Adrenal gland (tissue), 12 donors: ENCODE measurements around the gene HEPN1. TPM values are rescaled to one million over a fixed set of nuclear protein-coding genes. Genes with fewer than 3 reads are reported as not detected.

Source experiments
- DNase-seq, 7 donors: peaks; one replicate each; pipeline ENCODE4 v3.0.0-alpha.2; 2019 to 2020
- H3K27ac ChIP-seq, 5 donors: fragments of 200-600 bp; sonication (generic) in 4 of 5; 1 replicate in 3 of 5; 2 replicates in 2 of 5; pipeline versions ENCODE4 v1.5.1 to v1.8.0; 2016 to 2020; ENCODE audit warnings: mild to moderate bottlenecking in 1 of 5
- H3K27me3 ChIP-seq: fragments of 200-600 bp; 2 replicates; pipeline ENCODE4 v1.8.0; 2021
- H3K36me3 ChIP-seq, 2 donors: fragments of 200-600 bp; replicated peaks in 1 of 2; 1 replicate in 1 of 2; 2 replicates in 1 of 2; pipeline versions ENCODE4 v1.5.1 to v1.8.0; 2018 to 2022
- H3K4me1 ChIP-seq, 2 donors: fragments of 200-600 bp; replicated peaks in 1 of 2; 1 replicate in 1 of 2; 2 replicates in 1 of 2; pipeline versions ENCODE4 v1.5.1 to v1.8.0; 2018 to 2021
- H3K4me3 ChIP-seq, 4 donors: fragments of 200-600 bp; sonication (generic) in 3 of 4; one replicate each; pipeline ENCODE4 v1.5.1; 2016 to 2018
- H3K9me3 ChIP-seq, 3 donors: fragments of 200-600 bp; sonication (generic) in 1 of 3; replicated peaks in 1 of 3; 1 replicate in 2 of 3; 2 replicates in 1 of 3; pipeline versions ENCODE4 v1.5.1 to v1.8.0; 2016 to 2021
- POLR2A ChIP-seq, 2 donors: fragments of 450-650 bp; IDR thresholded peaks; one replicate each; pipeline ENCODE4 v1.6.1; 2017; ENCODE audit warnings: antibody characterized with exemption in 2 of 2, mild to moderate bottlenecking in 2 of 2, moderate library complexity in 1 of 2
- WGBS, 4 donors: extraction: QIAGEN DNeasy Blood & Tissue Kit in 2 of 4; methylation state at CpG; one replicate each; pipeline versions ENCODE4 v1.1.5 to v1.1.7; 2013 to 2017; 5-methylcytosine and 5-hydroxymethylcytosine counted together
- intact Hi-C, 2 donors: fragments of 100-400 bp; cut with DNase I; formaldehyde crosslinking; loops; one replicate each; pipeline versions ENCODE4 v1.14.1 to v1.15.0; 2022 to 2023
- polyA plus RNA-seq, 3 donors: library from polyadenylated mRNA; stranded (reverse); fragments of 200-250 nt in 2 of 3; fragments of 350-450 nt in 1 of 3; fragmentation: Illumina TruSeq in 1 of 3; extraction: RNeasy Lipid Tissue Mini Kit (QIAGEN cat#74804) in 1 of 3; gene quantifications; one replicate each; pipeline ENCODE4 v1.2.3, GENCODE V29; 2013 to 2014
- total RNA-seq, 9 donors: library from RNA; depleted of rRNA in 4 of 9; stranded (reverse); fragments of >200 nt in 4 of 9; fragments of 120-200 nt in 1 of 9; fragmentation: NEBNext Ultra II Directional in 1 of 9; extraction: Animal tissue kit (Norgen Biotek cat#: 25700) in 1 of 9; gene quantifications; one replicate each; pipeline versions ENCODE4 v1.1.0 to v1.2.4, GENCODE V29; 2013 to 2023
- TF ChIP-seq, protein P1 (sequence below), 6 experiments: fragments of 450-650 bp in 4 of 6; fragments of 200-600 bp in 2 of 6; sonication (generic) in 1 of 6; IDR thresholded peaks; 1 replicate in 5 of 6; 2 replicates in 1 of 6; pipeline versions ENCODE4 v1.5.1 to v1.8.0; 2016 to 2021; ENCODE audit warnings: antibody characterized with exemption in 6 of 6, mild to moderate bottlenecking in 2 of 6, moderate library complexity in 1 of 6
- donor health status: healthy with polysubstance abuse.
- donor health status: Bipolar disorder and iron deficiency.
- donor health status: DM: yes; HTN: yes; CAD: no.
- donor health status: DM: no; HTN: no; CAD: no.
- donor health status: DM: no; HTN: no; CAD: no.
- donor health status: DM: yes; HTN: yes; CAD: no.

The HEPN1 gene
- total and polyA plus RNA-seq, 12 donors = 0.07 to 0.28 TPM; not detected in 10

DNA sequence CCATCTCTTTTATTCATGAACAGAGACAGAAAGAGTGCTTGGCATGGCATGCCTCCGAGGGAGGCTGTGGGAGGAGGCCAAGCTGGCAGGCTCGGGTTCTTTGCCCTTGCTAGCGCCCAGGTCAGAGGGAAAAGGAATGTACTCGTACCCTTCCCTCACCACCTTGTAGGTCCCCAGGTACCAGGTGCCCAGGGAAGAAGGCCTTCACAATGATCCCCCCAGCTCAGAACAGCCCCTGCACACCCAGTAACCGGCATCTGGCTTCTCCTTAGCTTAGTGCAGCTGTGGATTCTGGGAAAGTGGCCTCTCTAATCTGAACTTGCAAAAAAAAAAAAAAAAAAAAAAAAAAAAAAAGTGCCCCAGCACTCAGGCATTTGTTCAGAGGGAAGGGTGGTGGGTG, 1.3 kb downstream of the HEPN1 start:
- Histone ChIP-seq H3K36me3 (no peaks in the 10 kb centered on the region), H3K4me3 (no peak overlapping the region), H3K9me3 (no peaks in the 10 kb centered on the region), H3K4me1 (peaks cover 7 to 9% of the 10 kb centered on the region in 2 donors), H3K27ac (no peak overlapping the region), H3K27me3 (no peaks in the 10 kb centered on the region)
- no peak for TF ChIP-seq POLR2A (IDR thresholded peaks at IDR 0.05)
- TF ChIP-seq, protein P1, sequence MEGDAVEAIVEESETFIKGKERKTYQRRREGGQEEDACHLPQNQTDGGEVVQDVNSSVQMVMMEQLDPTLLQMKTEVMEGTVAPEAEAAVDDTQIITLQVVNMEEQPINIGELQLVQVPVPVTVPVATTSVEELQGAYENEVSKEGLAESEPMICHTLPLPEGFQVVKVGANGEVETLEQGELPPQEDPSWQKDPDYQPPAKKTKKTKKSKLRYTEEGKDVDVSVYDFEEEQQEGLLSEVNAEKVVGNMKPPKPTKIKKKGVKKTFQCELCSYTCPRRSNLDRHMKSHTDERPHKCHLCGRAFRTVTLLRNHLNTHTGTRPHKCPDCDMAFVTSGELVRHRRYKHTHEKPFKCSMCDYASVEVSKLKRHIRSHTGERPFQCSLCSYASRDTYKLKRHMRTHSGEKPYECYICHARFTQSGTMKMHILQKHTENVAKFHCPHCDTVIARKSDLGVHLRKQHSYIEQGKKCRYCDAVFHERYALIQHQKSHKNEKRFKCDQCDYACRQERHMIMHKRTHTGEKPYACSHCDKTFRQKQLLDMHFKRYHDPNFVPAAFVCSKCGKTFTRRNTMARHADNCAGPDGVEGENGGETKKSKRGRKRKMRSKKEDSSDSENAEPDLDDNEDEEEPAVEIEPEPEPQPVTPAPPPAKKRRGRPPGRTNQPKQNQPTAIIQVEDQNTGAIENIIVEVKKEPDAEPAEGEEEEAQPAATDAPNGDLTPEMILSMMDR (IDR thresholded peaks at IDR 0.05) = no peak
- intact Hi-C loops = no loop called here
- no peak for DNase-seq
- WGBS, 4 donors = 81 to 98% (median 93%) methylated on average over 5 of the region's 5 CpGs

GRCh38 chr11:124920870-124921609, 2.0 kb downstream of the HEPN1 start:
- intact Hi-C loops = no loop called here
- WGBS, 4 donors = 0 to 12% (median 7%) methylated on average over 2 to 82 of the region's 82 CpGs

DNA sequence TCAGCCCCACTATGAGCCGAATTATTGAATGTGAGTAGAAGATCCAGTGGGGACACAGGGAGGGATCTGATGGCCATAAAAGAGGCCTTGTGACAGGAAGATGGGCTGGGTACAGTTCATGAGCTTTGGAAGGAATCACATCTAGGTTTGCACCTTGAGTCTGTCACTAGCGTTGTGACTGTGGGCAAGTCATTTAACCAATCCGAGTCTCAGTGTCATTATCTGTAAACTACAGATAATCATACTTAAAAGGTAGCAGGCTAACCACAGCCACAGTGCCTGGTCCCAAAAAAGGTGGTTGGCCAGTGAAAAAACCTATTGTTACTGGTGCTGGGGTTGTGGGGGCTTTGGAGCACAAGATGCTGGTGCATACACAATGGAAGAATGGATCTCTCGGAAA, 3.8 kb downstream of the HEPN1 start:
- 91 to 100% (median 94%) methylated on average over 4 of the region's 4 CpGs for WGBS, 4 donors
- intact Hi-C loops = no loop called here
- Histone ChIP-seq H3K9me3 (no peaks in the 10 kb centered on the region), H3K27me3 (no peaks in the 10 kb centered on the region), H3K27ac (no peak overlapping the region), H3K36me3 (no peaks in the 10 kb centered on the region), H3K4me1 (peaks cover 7 to 9% of the 10 kb centered on the region in 2 donors), H3K4me3 (no peak overlapping the region)
- TF ChIP-seq, protein P1 (IDR thresholded peaks at IDR 0.05) = no peak
- TF ChIP-seq POLR2A (IDR thresholded peaks at IDR 0.05) = no peak
- no peak for DNase-seq

More at GRCh38 chr11:124920870-124921609, 2.0 kb downstream of the HEPN1 start:
- Histone ChIP-seq H3K27ac (peak overlapping the region in 2 of 5 donors; percentile 47 to 54), H3K4me1 (peaks cover 7 to 9% of the 10 kb centered on the region in 2 donors), H3K9me3 (no peaks in the 10 kb centered on the region), H3K4me3 (peak overlapping the region in 1 of 4 donors; percentile 56), H3K36me3 (no peaks in the 10 kb centered on the region), H3K27me3 (no peaks in the 10 kb centered on the region)
- TF ChIP-seq, protein P1 (IDR thresholded peaks at IDR 0.05) = no peak
- TF ChIP-seq POLR2A (IDR thresholded peaks at IDR 0.05) = no peak
- DNase-seq = peak; percentile 70 to 84 (median 77)

GRCh38 chr11:124923296-124923695, 4.2 kb downstream of the HEPN1 start:
- H3K36me3 ChIP-seq = no peaks in the 10 kb centered on the region
- TF ChIP-seq, protein P1 (IDR thresholded peaks at IDR 0.05) = no peak
- TF ChIP-seq POLR2A (IDR thresholded peaks at IDR 0.05) = no peak
- no peak for DNase-seq
- peaks cover 7 to 9% of the 10 kb centered on the region in 2 donors for H3K4me1 ChIP-seq
- H3K9me3 ChIP-seq = no peaks in the 10 kb centered on the region
- intact Hi-C loops = no loop called here
- no peaks in the 10 kb centered on the region for H3K27me3 ChIP-seq
- no peak overlapping the region for H3K27ac ChIP-seq
- no peak overlapping the region for H3K4me3 ChIP-seq
